Measurements from ENCODE around the gene CAMK2G.

The CAMK2G gene

GRCh38 chr10:73901261-73901660 is 26.9 kb upstream of the CAMK2G start:
- H3K4me2 ChIP-seq (ENCODE audit: low read length) = no peak overlapping the region

GRCh38 chr10:73900064-73900463 is 25.7 kb upstream of the CAMK2G start:
- Histone ChIP-seq H3K27me3 (ENCODE audit: insufficient read depth, low read length) (no peaks in the 10 kb centered on the region), H3K27ac (ENCODE audit: low read depth, low read length, poor library complexity, severe bottlenecking) (no peak overlapping the region), H3F3A (ENCODE audit: insufficient read depth, low read length) (no peaks in the 10 kb centered on the region), H3K4me3 (ENCODE audit: low read depth, low read length, poor library complexity, severe bottlenecking) (no peak overlapping the region), H3K9me3 (ENCODE audit: low read length) (no peaks in the 10 kb centered on the region), H2AFZ (ENCODE audit: low read length) (no peak overlapping the region), H3K4me2 (ENCODE audit: low read length) (no peak overlapping the region), H3K79me2 (ENCODE audit: insufficient read depth, low read length) (no peaks in the 10 kb centered on the region), H3K9me2 (ENCODE audit: low read depth, low read length) (no peaks in the 10 kb centered on the region), H3K4me1 (ENCODE audit: insufficient read depth, low read length, severe bottlenecking) (no peaks in the 10 kb centered on the region), H4K20me1 (ENCODE audit: insufficient read depth, low read length) (no peaks in the 10 kb centered on the region), H3K36me3 (ENCODE audit: insufficient read depth, low read length) (no peaks in the 10 kb centered on the region), H3K9ac (ENCODE audit: low read length) (no peak overlapping the region)
- TF ChIP-seq CTCF (IDR thresholded peaks at IDR 0.05; ENCODE audit: low read length) = no peak
- no peak for TF ChIP-seq EZH2 (IDR thresholded peaks at IDR 0.05; ENCODE audit: borderline replicate concordance, low read length)

More at GRCh38 chr10:73901261-73901660, 26.9 kb upstream of the CAMK2G start:
- H3K79me2 ChIP-seq (ENCODE audit: insufficient read depth, low read length) = no peaks in the 10 kb centered on the region
- H3K9me2 ChIP-seq (ENCODE audit: low read depth, low read length) = no peaks in the 10 kb centered on the region
- H3K9me3 ChIP-seq (ENCODE audit: low read length) = no peaks in the 10 kb centered on the region
- no peaks in the 10 kb centered on the region for H3K36me3 ChIP-seq (ENCODE audit: insufficient read depth, low read length)
- no peak overlapping the region for H2AFZ ChIP-seq (ENCODE audit: low read length)
- H4K20me1 ChIP-seq (ENCODE audit: insufficient read depth, low read length) = no peaks in the 10 kb centered on the region
- no peaks in the 10 kb centered on the region for H3K4me1 ChIP-seq (ENCODE audit: insufficient read depth, low read length, severe bottlenecking)
- no peak overlapping the region for H3K27ac ChIP-seq (ENCODE audit: low read depth, low read length, poor library complexity, severe bottlenecking)
- no peak overlapping the region for H3K4me3 ChIP-seq (ENCODE audit: low read depth, low read length, poor library complexity, severe bottlenecking)
- H3F3A ChIP-seq (ENCODE audit: insufficient read depth, low read length) = no peaks in the 10 kb centered on the region
- H3K27me3 ChIP-seq (ENCODE audit: insufficient read depth, low read length) = no peaks in the 10 kb centered on the region
- H3K9ac ChIP-seq (ENCODE audit: low read length) = no peak overlapping the region
- TF ChIP-seq EZH2 (IDR thresholded peaks at IDR 0.05; ENCODE audit: borderline replicate concordance, low read length) (no peak), CTCF (IDR thresholded peaks at IDR 0.05; ENCODE audit: low read length) (no peak)

- H3K4me1 ChIP-seq (ENCODE audit: insufficient read depth, low read length, severe bottlenecking) = no peaks in the 10 kb centered on the region
- H3K27me3 ChIP-seq (ENCODE audit: insufficient read depth, low read length) = no peaks in the 10 kb centered on the region
- H3F3A ChIP-seq (ENCODE audit: insufficient read depth, low read length) = no peaks in the 10 kb centered on the region
- no peak overlapping the region for H3K27ac ChIP-seq (ENCODE audit: low read depth, low read length, poor library complexity, severe bottlenecking)
- no peak overlapping the region for H3K9ac ChIP-seq (ENCODE audit: low read length)
- no peaks in the 10 kb centered on the region for H3K36me3 ChIP-seq (ENCODE audit: insufficient read depth, low read length)
- TF ChIP-seq CTCF (IDR thresholded peaks at IDR 0.05; ENCODE audit: low read length) (no peak), EZH2 (IDR thresholded peaks at IDR 0.05; ENCODE audit: borderline replicate concordance, low read length) (no peak)
- no peaks in the 10 kb centered on the region for H4K20me1 ChIP-seq (ENCODE audit: insufficient read depth, low read length)
- no peak overlapping the region for H2AFZ ChIP-seq (ENCODE audit: low read length)
- H3K9me2 ChIP-seq (ENCODE audit: low read depth, low read length) = no peaks in the 10 kb centered on the region
- H3K79me2 ChIP-seq (ENCODE audit: insufficient read depth, low read length) = no peaks in the 10 kb centered on the region
- no peaks in the 10 kb centered on the region for H3K9me3 ChIP-seq (ENCODE audit: low read length)
- H3K4me3 ChIP-seq (ENCODE audit: low read depth, low read length, poor library complexity, severe bottlenecking) = no peak overlapping the region
- H3K4me2 ChIP-seq (ENCODE audit: low read length) = no peak overlapping the region
Measured at GRCh38 chr10:73899423-73899822, 25.1 kb upstream of the CAMK2G start.
